GM19372 (cell line): Measurements from ENCODE around the gene ACAP1.
A peak's percentile ranks its signal among the peaks of the same experiment; 100 is the strongest.

Experiments
- ATAC-seq: cut with Tn5 transposase; IDR thresholded peaks from one replicate; pipeline ENCODE4 v1.9.1; 2021; ENCODE audit warnings: mild to moderate bottlenecking, low read depth, moderate library complexity; ENCODE audit not compliant: unreplicated experiment

ACAP1 gene

DNA sequence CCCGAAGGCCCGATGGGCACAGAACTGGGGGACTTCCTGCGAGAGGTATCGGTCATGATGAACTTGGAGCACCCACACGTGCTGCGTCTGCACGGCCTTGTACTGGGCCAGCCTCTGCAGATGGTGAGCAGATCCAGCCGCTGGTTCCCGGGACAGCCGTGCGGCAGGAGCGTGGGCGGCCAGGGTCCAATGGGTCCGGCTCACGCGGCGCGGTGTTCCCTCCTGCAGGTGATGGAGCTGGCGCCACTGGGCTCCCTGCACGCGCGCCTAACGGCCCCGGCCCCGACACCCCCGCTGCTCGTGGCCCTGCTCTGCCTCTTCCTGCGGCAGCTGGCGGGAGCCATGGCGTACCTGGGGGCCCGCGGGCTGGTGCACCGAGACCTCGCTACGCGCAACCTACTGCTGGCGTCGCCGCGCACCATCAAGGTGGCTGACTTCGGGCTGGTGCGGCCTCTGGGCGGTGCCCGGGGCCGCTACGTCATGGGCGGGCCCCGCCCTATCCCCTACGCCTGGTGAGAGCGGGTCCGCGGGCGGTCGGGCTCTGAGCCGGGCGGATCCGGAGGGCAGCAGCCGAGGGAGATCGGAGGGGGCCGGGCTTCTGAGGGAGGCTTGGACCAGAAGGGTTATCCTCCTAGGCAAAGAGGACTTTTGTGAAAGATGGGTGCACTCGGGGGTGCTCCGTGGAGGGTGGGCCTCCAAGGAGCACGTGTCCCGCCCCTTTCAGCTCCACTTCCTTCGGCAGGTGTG is 47.6 kb downstream of the ACAP1 start:
- ATAC-seq = peak; percentile 89

- no peak for ATAC-seq
Observed at GRCh38 chr17:7384489-7385081, 48.3 kb downstream of the ACAP1 start.

- no peak for ATAC-seq
Observed at GRCh38 chr17:7388856-7389255, 52.5 kb downstream of the ACAP1 start.

GRCh38 chr17:7389924-7390910 is 53.9 kb downstream of the ACAP1 start:
- ATAC-seq = no peak

DNA sequence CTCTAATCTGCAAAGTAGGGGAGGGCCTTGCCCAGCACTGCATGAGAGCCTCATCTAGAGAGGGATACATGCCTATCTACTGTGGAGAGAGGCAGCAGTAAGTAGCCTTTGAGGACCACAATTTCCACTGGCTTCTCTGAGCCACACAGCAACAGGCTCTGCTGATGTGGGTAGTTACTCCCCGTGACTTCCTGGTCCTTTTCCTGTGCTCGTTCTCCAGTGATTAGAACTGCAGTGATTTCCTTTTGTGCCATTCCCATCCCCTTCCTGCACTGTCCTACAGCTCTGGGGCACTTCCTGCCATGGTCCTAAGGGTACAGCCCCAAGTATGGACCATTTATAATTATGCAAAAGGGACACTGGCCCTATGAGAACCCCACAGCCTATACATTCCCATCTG is 55.0 kb downstream of the ACAP1 start:
- ATAC-seq = no peak

GRCh38 chr17:7392696-7393612 is 56.6 kb downstream of the ACAP1 start:
- no peak for ATAC-seq

DNA sequence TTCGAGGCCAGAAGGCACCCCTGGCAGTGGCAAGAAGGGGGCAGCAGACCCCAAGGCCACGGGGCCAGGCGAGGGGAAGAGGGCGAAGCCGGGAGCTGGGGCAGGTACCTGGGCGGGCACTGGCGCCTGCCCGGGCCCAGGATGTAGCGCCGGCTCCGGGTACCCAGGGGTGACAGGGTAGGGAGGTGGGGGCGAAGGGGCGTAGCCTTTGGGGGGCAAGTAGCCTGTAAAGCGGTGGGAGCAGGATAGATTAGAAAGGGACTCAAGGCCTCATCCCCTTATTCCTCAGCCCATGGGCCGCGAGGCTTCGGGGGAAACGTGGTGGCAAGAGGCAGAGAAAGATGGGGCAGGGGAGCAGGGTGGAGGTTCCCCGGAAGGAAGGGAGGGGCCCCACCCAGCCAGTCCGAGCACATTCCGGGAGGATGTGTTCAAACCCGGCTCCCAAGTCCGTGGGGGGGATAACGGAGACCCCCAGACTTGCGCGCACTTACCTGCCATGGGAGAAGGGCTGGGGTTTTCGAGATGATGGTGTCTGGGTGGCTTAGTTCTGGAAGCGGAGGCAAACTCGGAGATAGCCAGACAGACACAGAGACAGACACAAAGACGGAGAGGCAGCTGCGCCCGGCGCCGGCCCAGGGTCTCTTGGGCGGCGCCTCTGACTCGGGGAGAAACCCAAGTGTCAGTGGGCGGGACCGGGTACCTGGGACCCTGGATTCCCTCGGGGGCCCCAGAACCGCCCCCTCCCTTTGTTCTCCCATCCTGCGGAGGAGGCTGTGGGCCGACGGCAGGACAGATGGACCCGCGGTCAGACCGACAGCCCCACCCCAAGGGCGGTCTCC is 57.5 kb downstream of the ACAP1 start:
- peak; percentile 39 for ATAC-seq

GRCh38 chr17:7394452-7395191 is 58.3 kb downstream of the ACAP1 start, which contains the start of gene PLSCR3:
Gene PLSCR3 (minus strand): TSS chr17:7394525. CDS start chr17:7394110, 415 bp downstream.
- peak; percentile 78 for ATAC-seq

- ATAC-seq = no peak
Observed at GRCh38 chr17:7396147-7396546, 59.8 kb downstream of the ACAP1 start.

- ATAC-seq = no peak
Observed at GRCh38 chr17:7398612-7399011, 62.3 kb downstream of the ACAP1 start.
